Ovary (tissue), 9 donors: ENCODE data around the gene TLR1. TPM values are rescaled to one million over a fixed set of nuclear protein-coding genes. Genes with fewer than 3 reads are reported as not detected.
A peak's percentile ranks its signal among the peaks of the same experiment; 100 is the strongest.

Source experiments
- DNase-seq, 5 donors: peaks; one replicate each; pipeline ENCODE4 v3.0.0-alpha.2; 2019 to 2020
- H3K27ac ChIP-seq, 2 donors: fragments of 200-600 bp; one replicate each; pipeline versions ENCODE4 v1.5.1 to v1.8.0; 2019 to 2022
- H3K27me3 ChIP-seq: fragments of 200-600 bp; one replicate; pipeline ENCODE4 v1.8.0; 2022
- H3K36me3 ChIP-seq: fragments of 200-600 bp; sonication (generic); one replicate; pipeline ENCODE4 v1.5.1; 2019
- H3K4me1 ChIP-seq: one replicate; pipeline ENCODE4 v1.8.1; 2013; ENCODE audit warnings: mild to moderate bottlenecking, moderate library complexity; ENCODE audit not compliant: insufficient read depth
- H3K4me3 ChIP-seq: fragments of 200-600 bp; sonication (generic); one replicate; pipeline ENCODE4 v1.5.1; 2017
- H3K9me3 ChIP-seq, 2 donors: fragments of 200-600 bp in 1 of 2; sonication (generic) in 1 of 2; one replicate each; pipeline versions ENCODE4 v1.5.1 to v1.8.1; 2013 to 2019; ENCODE audit warnings: mild to moderate bottlenecking in 1 of 2, moderate library complexity in 1 of 2
- EP300 ChIP-seq: sonication (generic); formaldehyde crosslinking; IDR thresholded peaks from one replicate; pipeline ENCODE4 v1.6.1; 2017; ENCODE audit warnings: antibody characterized with exemption
- POLR2A ChIP-seq: fragments of 450-650 bp; IDR thresholded peaks from one replicate; pipeline ENCODE4 v1.6.1; 2017; ENCODE audit warnings: antibody characterized with exemption, mild to moderate bottlenecking, moderate library complexity
- whole genome bisulfite sequencing, 3 donors: extraction: QIAGEN DNeasy Blood & Tissue Kit in 1 of 3; methylation state at CpG; one replicate each; pipeline versions ENCODE4 v1.1.5 to v1.1.7; 2013 to 2017; 5-methylcytosine and 5-hydroxymethylcytosine counted together
- intact Hi-C, 4 donors: fragments of 100-400 bp; cut with DNase I; formaldehyde crosslinking; loops; one replicate each; pipeline versions ENCODE4 v1.11.0 to v1.15.1; 2022 to 2023
- polyA plus RNA-seq, 2 donors: library from polyadenylated mRNA; stranded (reverse); fragments of 200-250 nt in 1 of 2; fragments of 350-450 nt in 1 of 2; fragmentation: Illumina TruSeq in 1 of 2; extraction: RNeasy Lipid Tissue Mini Kit (QIAGEN cat#74804) in 1 of 2; gene quantifications; one replicate each; pipeline ENCODE4 v1.2.3, GENCODE V29; 2013 to 2014
- total RNA-seq, 7 donors: library from RNA; depleted of rRNA in 2 of 7; stranded (reverse); fragments of >200 nt in 2 of 7; fragmentation: NEBNext Ultra II Directional in 3 of 7; extraction: Animal tissue kit (Norgen Biotek cat#: 25700) in 3 of 7; gene quantifications; one replicate each; pipeline versions ENCODE4 v1.1.0 to v1.2.4, GENCODE V29; 2016 to 2023
- TF ChIP-seq, protein P1 (sequence below), 3 donors: fragments of 450-650 bp in 2 of 3; fragments of 200-600 bp in 1 of 3; IDR thresholded peaks; one replicate each; pipeline versions ENCODE4 v1.5.1 to v1.8.0; 2016 to 2022; ENCODE audit warnings: antibody characterized with exemption in 3 of 3, mild to moderate bottlenecking in 1 of 3
- donor health status: DM: no; HTN: no; CAD: no; lungs with moderate emphysema.
- donor health status: DM: no; HTN: no; CAD: no.
- donor health status: Bipolar disorder and iron deficiency.
- donor health status: DM: yes; HTN: yes; CAD: no.
- donor health status: DM: no; HTN: no; CAD: no.
- donor health status: DM: yes; HTN: yes; CAD: no.

TLR1 gene
- total and polyA plus RNA-seq, 9 donors = 5.0 to 24.0 (median 10.1) TPM

DNA sequence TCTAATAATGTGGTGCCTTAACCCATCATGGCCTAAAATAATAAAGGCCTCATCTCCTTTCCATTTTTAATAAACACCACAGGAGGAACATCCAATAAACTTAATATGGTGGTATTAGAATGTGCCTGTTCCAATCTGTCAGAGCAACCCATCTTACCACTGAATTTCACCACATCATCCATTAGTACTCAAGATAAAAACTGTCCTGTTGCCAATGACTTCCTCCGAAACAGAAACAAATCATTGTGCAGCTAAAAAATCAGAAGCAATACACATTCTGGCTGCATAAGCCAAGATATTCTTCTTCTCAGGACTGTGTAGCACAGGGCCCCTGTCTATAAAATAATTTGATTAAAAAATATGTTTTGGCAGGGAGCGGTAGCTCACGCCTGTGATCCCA, 40.3 kb downstream of the TLR1 start:
- H3K36me3 ChIP-seq = no peaks in the 10 kb centered on the region
- 73 to 96% (median 85%) methylated on average over 3 of the region's 3 CpGs for WGBS, 3 donors
- H3K4me1 ChIP-seq = no peaks in the 10 kb centered on the region
- no peak overlapping the region for H3K4me3 ChIP-seq
- TF ChIP-seq, protein P1, sequence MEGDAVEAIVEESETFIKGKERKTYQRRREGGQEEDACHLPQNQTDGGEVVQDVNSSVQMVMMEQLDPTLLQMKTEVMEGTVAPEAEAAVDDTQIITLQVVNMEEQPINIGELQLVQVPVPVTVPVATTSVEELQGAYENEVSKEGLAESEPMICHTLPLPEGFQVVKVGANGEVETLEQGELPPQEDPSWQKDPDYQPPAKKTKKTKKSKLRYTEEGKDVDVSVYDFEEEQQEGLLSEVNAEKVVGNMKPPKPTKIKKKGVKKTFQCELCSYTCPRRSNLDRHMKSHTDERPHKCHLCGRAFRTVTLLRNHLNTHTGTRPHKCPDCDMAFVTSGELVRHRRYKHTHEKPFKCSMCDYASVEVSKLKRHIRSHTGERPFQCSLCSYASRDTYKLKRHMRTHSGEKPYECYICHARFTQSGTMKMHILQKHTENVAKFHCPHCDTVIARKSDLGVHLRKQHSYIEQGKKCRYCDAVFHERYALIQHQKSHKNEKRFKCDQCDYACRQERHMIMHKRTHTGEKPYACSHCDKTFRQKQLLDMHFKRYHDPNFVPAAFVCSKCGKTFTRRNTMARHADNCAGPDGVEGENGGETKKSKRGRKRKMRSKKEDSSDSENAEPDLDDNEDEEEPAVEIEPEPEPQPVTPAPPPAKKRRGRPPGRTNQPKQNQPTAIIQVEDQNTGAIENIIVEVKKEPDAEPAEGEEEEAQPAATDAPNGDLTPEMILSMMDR (IDR thresholded peaks at IDR 0.05) = no peak
- TF ChIP-seq EP300 (no peak), POLR2A (no peak)
- H3K27me3 ChIP-seq = no peaks in the 10 kb centered on the region
- H3K27ac ChIP-seq = no peak overlapping the region
- H3K9me3 ChIP-seq = no peaks in the 10 kb centered on the region
- intact Hi-C loops = loop anchor here in 2 of 4 donors (5.0 to 10.0 kb wide), 3 partner anchors 93 to 373 kb away; partner anchors contain the start of gene TLR6 (in 1 of the 2)
- DNase-seq = no peak

- Histone ChIP-seq H3K4me3 (no peak overlapping the region), H3K9me3 (no peaks in the 10 kb centered on the region), H3K36me3 (no peaks in the 10 kb centered on the region), H3K27me3 (no peaks in the 10 kb centered on the region), H3K27ac (no peak overlapping the region), H3K4me1 (no peaks in the 10 kb centered on the region)
- intact Hi-C loops = loop anchor here in 2 of 4 donors (5.0 to 10.0 kb wide), 3 partner anchors 95 to 375 kb away; partner anchors contain the start of gene TLR6 (in 1 of the 2)
- 83 to 92% (median 88%) methylated on average over 14 of the region's 14 CpGs for WGBS, 3 donors
- no peak for DNase-seq
- TF ChIP-seq EP300 (no peak), POLR2A (no peak)
- TF ChIP-seq, protein P1 (IDR thresholded peaks at IDR 0.05) = no peak
These were observed 42.0 kb downstream of the TLR1 start for GRCh38 chr4:38762560-38762959.

- no peak for DNase-seq
- no peak for TF ChIP-seq EP300
- no peak for TF ChIP-seq POLR2A
- TF ChIP-seq, protein P1 (IDR thresholded peaks at IDR 0.05) = peak in 1 of 3 donors; percentile 42
- H3K9me3 ChIP-seq = no peaks in the 10 kb centered on the region
- no peaks in the 10 kb centered on the region for H3K36me3 ChIP-seq
- no peak overlapping the region for H3K4me3 ChIP-seq
- no peak overlapping the region for H3K27ac ChIP-seq
- WGBS, 3 donors = 85 to 91% (median 86%) methylated on average over 1 of the region's 1 CpG
- intact Hi-C loops = loop anchor here in 3 of 4 donors (5.0 to 10.0 kb wide), 3 partner anchors 98 to 378 kb away; partner anchors contain the start of gene TLR6 (in 1 of the 3)
- H3K4me1 ChIP-seq = no peaks in the 10 kb centered on the region
- H3K27me3 ChIP-seq = no peaks in the 10 kb centered on the region
These were observed 44.8 kb downstream of the TLR1 start for GRCh38 chr4:38759790-38760122.

DNA sequence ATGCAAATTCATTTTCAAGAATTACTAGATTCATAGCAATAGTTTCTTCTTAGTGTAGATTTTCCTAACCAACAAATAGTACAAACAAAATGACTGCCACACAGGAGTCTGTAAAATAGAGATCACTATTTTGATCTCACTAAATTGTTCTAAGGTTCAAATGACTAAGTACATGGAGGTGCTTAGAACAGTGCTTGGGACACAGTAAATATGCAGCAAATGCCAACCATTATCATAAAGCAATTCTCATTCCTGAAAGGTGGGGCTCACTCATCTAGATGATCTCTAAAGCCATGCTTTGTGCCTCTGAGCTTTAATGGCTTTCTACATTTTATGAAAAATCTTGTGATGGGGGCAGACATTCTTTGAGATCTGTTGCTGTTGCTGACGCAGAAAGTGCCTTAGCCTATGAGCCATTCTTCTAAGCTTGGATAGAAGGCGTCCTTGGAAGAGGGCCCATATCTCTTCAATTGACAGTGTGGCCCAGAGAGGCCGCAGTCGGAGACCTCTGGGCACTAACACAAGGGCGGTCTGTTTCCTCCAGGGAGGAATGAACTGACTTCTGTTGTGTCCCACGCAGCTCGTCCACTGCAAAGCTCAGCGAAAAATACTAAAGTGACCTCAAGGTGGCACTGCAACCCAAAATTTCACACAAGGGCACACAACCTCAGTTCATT, 45.3 kb downstream of the TLR1 start:
- H3K27me3 ChIP-seq = no peaks in the 10 kb centered on the region
- intact Hi-C loops = loop anchor here in 1 of 4 donors (10.0 kb wide), 1 partner anchor 376 kb away; no protein-coding TSS in a partner anchor
- H3K9me3 ChIP-seq = no peaks in the 10 kb centered on the region
- no peaks in the 10 kb centered on the region for H3K4me1 ChIP-seq
- peak; percentile 57 to 79 (median 70) for DNase-seq
- H3K36me3 ChIP-seq = no peaks in the 10 kb centered on the region
- 2 to 5% (median 4%) methylated on average over 8 of the region's 8 CpGs for WGBS, 3 donors
- no peak overlapping the region for H3K4me3 ChIP-seq
- TF ChIP-seq, protein P1 (IDR thresholded peaks at IDR 0.05) = peak in 2 of 3 donors; percentile 73 to 78
- no peak for TF ChIP-seq EP300
- H3K27ac ChIP-seq = peak overlapping the region in 1 of 2 donors; percentile 50
